IMR-90 (cell line): ENCODE results near the gene LYPD4. TPM values are rescaled to one million over a fixed set of nuclear protein-coding genes. Genes with fewer than 3 reads are reported as not detected.

ENCODE experiments used
- ATAC-seq: fragments of 200-7000 bp; cut with Tn5 transposase; 2 replicates; pipeline ENCODE4 v1.9.1; 2020; ENCODE audit warnings: low read depth, mild to moderate bottlenecking, moderate library complexity
- BruUV-seq: library from RNA; stranded (reverse); fragments of 400-500 nt; replicated peaks from 2 replicates; lab custom pipeline; 2021; lab: Mats Ljungman, UMichigan
- CTCF ChIA-PET: fragments of 300-600 bp; formaldehyde crosslinking; extraction: SDS; loops from one replicate; lab custom pipeline; 2021; ENCODE audit warnings: antibody characterized with exemption; lab: Yijun Ruan, JAX
- POLR2A ChIA-PET: fragments of 300-600 bp; sonication (Branson Sonifier 250); formaldehyde crosslinking; loops from one replicate; lab custom pipeline; 2022; ENCODE audit warnings: antibody characterized with exemption; ENCODE audit not compliant: unreplicated experiment; lab: Charles Lee
- DNase-seq: peaks from one replicate; pipeline ENCODE4 v3.0.0; 2013
- H2AFZ ChIP-seq: replicated peaks from 2 replicates; pipeline ENCODE3; 2013; ENCODE audit warnings: low read length, mild to moderate bottlenecking; ENCODE audit not compliant: poor library complexity
- H2AK5ac ChIP-seq: 2 replicates; pipeline ENCODE4 v1.6.1; 2013; ENCODE audit warnings: low read depth, low read length, inconsistent platforms
- H2AK9ac ChIP-seq: replicated peaks from 2 replicates; pipeline ENCODE3; 2013; ENCODE audit warnings: mild to moderate bottlenecking, low read depth, low read length, moderate library complexity; ENCODE audit not compliant: poor library complexity
- H2BK120ac ChIP-seq: 2 replicates; pipeline ENCODE4 v1.6.1; 2013; ENCODE audit warnings: low read depth, low read length, inconsistent platforms
- H2BK15ac ChIP-seq: 3 replicates; pipeline ENCODE4 v1.6.1; 2013; ENCODE audit warnings: low read depth, low read length, inconsistent platforms
- H2BK20ac ChIP-seq: 2 replicates; pipeline ENCODE4 v1.6.1; 2013; ENCODE audit warnings: low read depth, mild to moderate bottlenecking, inconsistent platforms, low read length, moderate library complexity
- H2BK5ac ChIP-seq: 2 replicates; pipeline ENCODE4 v1.6.1; 2013; ENCODE audit warnings: mild to moderate bottlenecking, low read depth, low read length, inconsistent platforms; ENCODE audit not compliant: poor library complexity, severe bottlenecking
- H3K14ac ChIP-seq: replicated peaks from 2 replicates; pipeline ENCODE4 v1.6.1; 2013; ENCODE audit warnings: low read depth, low read length, inconsistent platforms
- H3K18ac ChIP-seq: 2 replicates; pipeline ENCODE4 v1.6.1; 2013; ENCODE audit warnings: low read depth, low read length, control low read depth
- H3K23ac ChIP-seq: 2 replicates; pipeline ENCODE4 v1.6.1; 2013; ENCODE audit warnings: low read depth, low read length, inconsistent platforms
- H3K27ac ChIP-seq: 2 replicates; pipeline ENCODE4 v1.5.1; 2013; ENCODE audit warnings: mild to moderate bottlenecking, control low read depth, low read length; ENCODE audit not compliant: insufficient read depth
- H3K27me3 ChIP-seq: 2 replicates; pipeline ENCODE4 v1.6.1; 2013; ENCODE audit warnings: low read length; ENCODE audit not compliant: control insufficient read depth, insufficient read depth
- H3K36me3 ChIP-seq: 2 replicates; pipeline ENCODE4 v1.6.1; 2013; ENCODE audit warnings: low read length, mixed read lengths; ENCODE audit not compliant: control insufficient read depth, insufficient read depth
- H3K4ac ChIP-seq: 2 replicates; pipeline ENCODE4 v1.6.1; 2013; ENCODE audit warnings: low read depth, low read length, inconsistent platforms
- H3K4me1 ChIP-seq: 2 replicates; pipeline ENCODE4 v1.6.1; 2013; ENCODE audit warnings: low read length, mixed read lengths; ENCODE audit not compliant: control insufficient read depth, insufficient read depth
- H3K4me2 ChIP-seq: 2 replicates; pipeline ENCODE4 v1.6.1; 2013; ENCODE audit warnings: low read depth, mild to moderate bottlenecking, control low read depth, low read length, moderate library complexity
- H3K4me3 ChIP-seq: 2 replicates; pipeline ENCODE4 v1.5.1; 2013; ENCODE audit warnings: low read depth, mild to moderate bottlenecking, control low read depth, low read length, moderate library complexity; ENCODE audit not compliant: insufficient read depth
- H3K56ac ChIP-seq: 2 replicates; pipeline ENCODE4 v1.6.1; 2013; ENCODE audit warnings: low read length, inconsistent platforms; ENCODE audit not compliant: insufficient read depth; ENCODE audit errors: extremely low read depth
- H3K79me1 ChIP-seq, 2 experiments: 2 replicates each; pipeline ENCODE4 v1.6.1; 2013; ENCODE audit warnings: low read length in 2 of 2, inconsistent platforms in 1 of 2, low read depth in 1 of 2
- H3K9ac ChIP-seq: 2 replicates; pipeline ENCODE4 v1.6.1; 2013; ENCODE audit warnings: low read depth, low read length, control low read depth
- H3K9me1 ChIP-seq: 2 replicates; pipeline ENCODE4 v1.6.1; 2013; ENCODE audit warnings: low read length, inconsistent platforms; ENCODE audit not compliant: insufficient read depth
- H3K9me3 ChIP-seq: 2 replicates; pipeline ENCODE4 v1.6.1; 2013; ENCODE audit warnings: low read length; ENCODE audit not compliant: control insufficient read depth, insufficient read depth
- H4K20me1 ChIP-seq: 2 replicates; pipeline ENCODE4 v1.6.1; 2013; ENCODE audit warnings: low read length, inconsistent platforms; ENCODE audit not compliant: insufficient read depth
- H4K5ac ChIP-seq: 2 replicates; pipeline ENCODE4 v1.6.1; 2013; ENCODE audit warnings: mild to moderate bottlenecking, low read depth, low read length, control low read depth
- H4K8ac ChIP-seq, 2 experiments: 2 replicates each; pipeline ENCODE4 v1.6.1; 2013; ENCODE audit warnings: low read depth in 2 of 2, low read length in 2 of 2, control low read depth in 1 of 2, inconsistent platforms in 1 of 2
- H4K91ac ChIP-seq: 2 replicates; pipeline ENCODE4 v1.6.1; 2013; ENCODE audit warnings: low read depth, low read length, inconsistent platforms; ENCODE audit not compliant: insufficient read depth
- BHLHE40 ChIP-seq: fragments of 150-350 bp; IDR thresholded peaks from 2 replicates; pipeline ENCODE4 v1.6.1; 2016; ENCODE audit warnings: mild to moderate bottlenecking, low read depth, low read length
- CEBPB ChIP-seq: IDR thresholded peaks from 2 replicates; pipeline ENCODE4 v1.6.1; 2012; ENCODE audit warnings: low read depth, low read length, improper control_type of control experiment
- CHD1 ChIP-seq: IDR thresholded peaks from 2 replicates; pipeline ENCODE4 v1.6.1; 2012; ENCODE audit warnings: low read depth, low read length, improper control_type of control experiment
- FOS ChIP-seq: fragments of 150-350 bp; IDR thresholded peaks from 2 replicates; pipeline ENCODE4 v1.6.1; 2016; ENCODE audit warnings: low read depth, low read length
- MAFK ChIP-seq: IDR thresholded peaks from 2 replicates; pipeline ENCODE4 v1.6.1; 2012; ENCODE audit warnings: low read depth, low read length, improper control_type of control experiment
- MAZ ChIP-seq: IDR thresholded peaks from 2 replicates; pipeline ENCODE4 v1.6.1; 2012; ENCODE audit warnings: low read depth, mild to moderate bottlenecking, low read length, improper control_type of control experiment, moderate library complexity, borderline replicate concordance
- MXI1 ChIP-seq: IDR thresholded peaks from 2 replicates; pipeline ENCODE4 v1.6.1; 2012; ENCODE audit warnings: low read depth, mild to moderate bottlenecking, low read length, moderate library complexity, borderline replicate concordance
- NFE2L2 ChIP-seq: fragments of 150-350 bp; IDR thresholded peaks from 2 replicates; pipeline ENCODE4 v1.6.1; 2016; ENCODE audit warnings: low read depth, mild to moderate bottlenecking, low read length
- POLR2A ChIP-seq: IDR thresholded peaks from 2 replicates; pipeline ENCODE4 v1.6.1; 2012; ENCODE audit warnings: mild to moderate bottlenecking, low read depth, low read length
- RAD21 ChIP-seq: IDR thresholded peaks from 2 replicates; pipeline ENCODE4 v1.6.1; 2012; ENCODE audit warnings: low read length, improper control_type of control experiment
- RCOR1 ChIP-seq: IDR thresholded peaks from 2 replicates; pipeline ENCODE4 v1.6.1; 2012; ENCODE audit warnings: mild to moderate bottlenecking, low read length, improper control_type of control experiment; ENCODE audit not compliant: insufficient replicate concordance
- RFX5 ChIP-seq: IDR thresholded peaks from 2 replicates; pipeline ENCODE4 v1.8.0; 2012; ENCODE audit warnings: low read depth, mild to moderate bottlenecking, low read length, moderate library complexity
- SMC3 ChIP-seq: fragments of 150-350 bp; IDR thresholded peaks from 2 replicates; pipeline ENCODE4 v1.6.1; 2016; ENCODE audit warnings: low read depth, mild to moderate bottlenecking, antibody characterized with exemption, low read length, moderate library complexity
- WGBS, 2 experiments: methylation state at CpG; one replicate each; pipeline versions ENCODE4 v1.1.5 to v1.1.7; 2013; ENCODE audit warnings: missing lambda C conversion rate in 2 of 2; ENCODE audit not compliant: insufficient read length in 1 of 2; ENCODE audit errors: extremely low coverage in 2 of 2; 5-methylcytosine and 5-hydroxymethylcytosine counted together
- dilution Hi-C: fragments of 300-500 bp; cut with HindIII; formaldehyde crosslinking; loops from one replicate; pipeline ENCODE4 v1.14.3; 2018; ENCODE audit warnings: low sequenced_read_pairs; ENCODE audit not compliant: unreplicated experiment
- in situ Hi-C: fragments of 300-500 bp; cut with MboI; formaldehyde crosslinking; loops from 3 replicates; pipeline ENCODE4 v1.14.3; 2019; ENCODE audit warnings: low sequenced_read_pairs, inconsistent platforms, mixed read lengths
- intact Hi-C: fragments of 100-400 bp; cut with micrococcal nuclease; formaldehyde crosslinking; loops from 2 replicates; pipeline ENCODE4 v1.10.0; 2022
- polyA plus RNA-seq, 3 experiments: library from polyadenylated mRNA; depleted of rRNA; stranded (reverse); fragments of >200 nt; gene quantifications; 2 replicates each; pipeline ENCODE4 v1.2.3, GENCODE V29; 2012; ENCODE audit warnings: low replicate concordance in 1 of 3
- total RNA-seq: library from RNA; depleted of rRNA; stranded (reverse); fragments of >200 nt; gene quantifications from 2 replicates; pipeline ENCODE4 v1.2.3, GENCODE V29; 2012
- TF ChIP-seq, protein P1 (sequence below): fragments of 150-350 bp; IDR thresholded peaks from 2 replicates; pipeline ENCODE4 v1.6.1; 2017; ENCODE audit warnings: mild to moderate bottlenecking, antibody characterized with exemption, low read length, low read depth
- TF ChIP-seq, protein P2 (sequence below): conservative IDR thresholded peaks from 2 replicates; pipeline ENCODE4 v1.5.1; 2012; ENCODE audit warnings: mild to moderate bottlenecking, low read depth, low read length, improper control_type of control experiment
- TF ChIP-seq, protein P3 (sequence below): fragments of 150-350 bp; IDR thresholded peaks from 2 replicates; pipeline ENCODE4 v1.6.1; 2016; ENCODE audit warnings: low read depth, mild to moderate bottlenecking, low read length, moderate library complexity, borderline replicate concordance

LYPD4 gene
- total and polyA plus RNA-seq, 2 of the 4 experiments (the other 2 are of a cell fraction) = not detected

DNA sequence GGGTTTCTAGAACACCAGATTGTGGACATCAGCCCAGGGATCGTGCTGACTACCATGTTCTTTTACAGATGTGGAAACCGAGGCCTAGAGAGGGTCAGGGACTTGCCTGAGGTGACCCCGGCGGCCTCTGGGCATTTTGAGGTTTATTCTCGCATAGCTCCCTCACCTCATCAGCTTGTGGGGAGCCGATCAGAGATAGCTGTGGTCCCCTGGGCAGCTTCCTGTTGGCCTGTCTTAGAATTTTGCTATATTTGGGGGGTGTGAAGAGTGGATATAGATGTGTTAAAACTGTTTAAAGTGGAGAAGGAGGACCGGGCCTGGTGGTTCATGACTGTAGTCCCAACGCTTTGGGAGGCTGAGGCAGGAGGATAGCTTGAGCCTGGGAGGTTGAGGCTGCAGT lies 45.4 kb upstream of the LYPD4 start:
- H2AK5ac ChIP-seq = no peak overlapping the region
- TF ChIP-seq FOS = no peak
- no peak for TF ChIP-seq POLR2A
- TF ChIP-seq SMC3 = no peak
- TF ChIP-seq CEBPB = no peak
- no peak for TF ChIP-seq CHD1
- TF ChIP-seq MAZ = no peak
- no peak for TF ChIP-seq RAD21
- no peak for TF ChIP-seq NFE2L2
- no peak for TF ChIP-seq RCOR1
- TF ChIP-seq MXI1 = no peak
- no peak for TF ChIP-seq RFX5
- TF ChIP-seq, protein P1, sequence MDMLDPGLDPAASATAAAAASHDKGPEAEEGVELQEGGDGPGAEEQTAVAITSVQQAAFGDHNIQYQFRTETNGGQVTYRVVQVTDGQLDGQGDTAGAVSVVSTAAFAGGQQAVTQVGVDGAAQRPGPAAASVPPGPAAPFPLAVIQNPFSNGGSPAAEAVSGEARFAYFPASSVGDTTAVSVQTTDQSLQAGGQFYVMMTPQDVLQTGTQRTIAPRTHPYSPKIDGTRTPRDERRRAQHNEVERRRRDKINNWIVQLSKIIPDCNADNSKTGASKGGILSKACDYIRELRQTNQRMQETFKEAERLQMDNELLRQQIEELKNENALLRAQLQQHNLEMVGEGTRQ = no peak
- TF ChIP-seq, protein P2, sequence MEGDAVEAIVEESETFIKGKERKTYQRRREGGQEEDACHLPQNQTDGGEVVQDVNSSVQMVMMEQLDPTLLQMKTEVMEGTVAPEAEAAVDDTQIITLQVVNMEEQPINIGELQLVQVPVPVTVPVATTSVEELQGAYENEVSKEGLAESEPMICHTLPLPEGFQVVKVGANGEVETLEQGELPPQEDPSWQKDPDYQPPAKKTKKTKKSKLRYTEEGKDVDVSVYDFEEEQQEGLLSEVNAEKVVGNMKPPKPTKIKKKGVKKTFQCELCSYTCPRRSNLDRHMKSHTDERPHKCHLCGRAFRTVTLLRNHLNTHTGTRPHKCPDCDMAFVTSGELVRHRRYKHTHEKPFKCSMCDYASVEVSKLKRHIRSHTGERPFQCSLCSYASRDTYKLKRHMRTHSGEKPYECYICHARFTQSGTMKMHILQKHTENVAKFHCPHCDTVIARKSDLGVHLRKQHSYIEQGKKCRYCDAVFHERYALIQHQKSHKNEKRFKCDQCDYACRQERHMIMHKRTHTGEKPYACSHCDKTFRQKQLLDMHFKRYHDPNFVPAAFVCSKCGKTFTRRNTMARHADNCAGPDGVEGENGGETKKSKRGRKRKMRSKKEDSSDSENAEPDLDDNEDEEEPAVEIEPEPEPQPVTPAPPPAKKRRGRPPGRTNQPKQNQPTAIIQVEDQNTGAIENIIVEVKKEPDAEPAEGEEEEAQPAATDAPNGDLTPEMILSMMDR = no peak
- TF ChIP-seq BHLHE40 = no peak
- TF ChIP-seq, protein P3, sequence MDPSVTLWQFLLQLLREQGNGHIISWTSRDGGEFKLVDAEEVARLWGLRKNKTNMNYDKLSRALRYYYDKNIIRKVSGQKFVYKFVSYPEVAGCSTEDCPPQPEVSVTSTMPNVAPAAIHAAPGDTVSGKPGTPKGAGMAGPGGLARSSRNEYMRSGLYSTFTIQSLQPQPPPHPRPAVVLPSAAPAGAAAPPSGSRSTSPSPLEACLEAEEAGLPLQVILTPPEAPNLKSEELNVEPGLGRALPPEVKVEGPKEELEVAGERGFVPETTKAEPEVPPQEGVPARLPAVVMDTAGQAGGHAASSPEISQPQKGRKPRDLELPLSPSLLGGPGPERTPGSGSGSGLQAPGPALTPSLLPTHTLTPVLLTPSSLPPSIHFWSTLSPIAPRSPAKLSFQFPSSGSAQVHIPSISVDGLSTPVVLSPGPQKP = no peak
- no peak for TF ChIP-seq MAFK
- H3K79me1 ChIP-seq = peaks cover 28 to 57% of the 10 kb centered on the region in 2 experiments
- H3K56ac ChIP-seq = no peak overlapping the region
- WGBS, 2 experiments = 60% methylated on average over 2 of the region's 8 CpGs; no CpG with 5 or more reads in 1 of the 2 experiments
- H3K9me1 ChIP-seq = peaks cover 11% of the 10 kb centered on the region
- H2AK9ac ChIP-seq = no peak overlapping the region
- H2AFZ ChIP-seq = no peak overlapping the region
- H4K91ac ChIP-seq = no peak overlapping the region
- H3K9me3 ChIP-seq = no peaks in the 10 kb centered on the region
- no peak overlapping the region for H2BK5ac ChIP-seq
- H3K23ac ChIP-seq = no peak overlapping the region
- no peak for ATAC-seq
- no peak overlapping the region for H4K8ac ChIP-seq
- ChIA-PET POLR2A (no interaction called here), CTCF (interaction anchor here (0.6 kb wide), 1 partner anchor 30 kb away, joined by 3 read pairs; the partner anchor contains the start of gene RPS19)
- H3K9ac ChIP-seq = no peak overlapping the region
- H3K27me3 ChIP-seq = no peaks in the 10 kb centered on the region
- BruUV-seq = no TSS peak
- no peak overlapping the region for H2BK20ac ChIP-seq
- no peak for DNase-seq
- intact Hi-C loops (loop anchor here (10.0 kb wide), 1 partner anchor 145 kb away; no protein-coding TSS in a partner anchor), in situ Hi-C loops (no loop called here), dilution Hi-C loops (no loop called here)
- H4K20me1 ChIP-seq = peaks cover 33% of the 10 kb centered on the region
- peaks cover 6% of the 10 kb centered on the region; the same call in 1 of the 2 replicates for H3K4me1 ChIP-seq
- no peak overlapping the region for H3K14ac ChIP-seq
- peaks cover 42% of the 10 kb centered on the region for H3K36me3 ChIP-seq
- H3K4me2 ChIP-seq = no peak overlapping the region
- H2BK15ac ChIP-seq = no peak overlapping the region
- H3K18ac ChIP-seq = no peak overlapping the region
- no peak overlapping the region for H4K5ac ChIP-seq
- H3K4me3 ChIP-seq = no peak overlapping the region
- no peak overlapping the region for H2BK120ac ChIP-seq
- no peak overlapping the region for H3K4ac ChIP-seq
- H3K27ac ChIP-seq = no peak overlapping the region
